HG02938 (cell line): ENCODE measurements around the gene WFS1.

Experiments used
- ATAC-seq: cut with Tn5 transposase; IDR thresholded peaks from one replicate; pipeline ENCODE4 v1.9.1; 2021; ENCODE audit warnings: mild to moderate bottlenecking, moderate library complexity; ENCODE audit not compliant: unreplicated experiment

Gene WFS1

GRCh38 chr4:6338175-6338950 lies 68.7 kb downstream of the WFS1 start:
- no peak for ATAC-seq

- no peak for ATAC-seq
These were observed 69.5 kb downstream of the WFS1 start for GRCh38 chr4:6338951-6339817.

- ATAC-seq = no peak
These were observed 70.3 kb downstream of the WFS1 start for GRCh38 chr4:6339818-6340445.

GRCh38 chr4:6340446-6341015 lies 70.9 kb downstream of the WFS1 start:
- no peak for ATAC-seq

GRCh38 chr4:6341696-6342095 lies 72.0 kb downstream of the WFS1 start:
- no peak for ATAC-seq

GRCh38 chr4:6342530-6343293 lies 73.1 kb downstream of the WFS1 start:
- no peak for ATAC-seq

- no peak for ATAC-seq
These were observed 74.3 kb downstream of the WFS1 start for GRCh38 chr4:6343939-6344408.

- no peak for ATAC-seq
These were observed 75.6 kb downstream of the WFS1 start for GRCh38 chr4:6345096-6345830.

- ATAC-seq = no peak
These were observed 76.2 kb downstream of the WFS1 start for GRCh38 chr4:6345866-6346265.

- ATAC-seq = no peak
These were observed 76.9 kb downstream of the WFS1 start for GRCh38 chr4:6346373-6347110.

GRCh38 chr4:6347511-6348045 lies 77.9 kb downstream of the WFS1 start:
- no peak for ATAC-seq

- no peak for ATAC-seq
These were observed 78.8 kb downstream of the WFS1 start for GRCh38 chr4:6348408-6348807.

- no peak for ATAC-seq
These were observed 80.4 kb downstream of the WFS1 start for GRCh38 chr4:6349896-6350603.

- no peak for ATAC-seq
These were observed 81.0 kb downstream of the WFS1 start for GRCh38 chr4:6350646-6351045.

GRCh38 chr4:6351246-6352000 lies 81.8 kb downstream of the WFS1 start:
- ATAC-seq = no peak

- ATAC-seq = no peak
These were observed 82.5 kb downstream of the WFS1 start for GRCh38 chr4:6352031-6352692.
